ENCODE results near the gene ADAMTS17. TPM values are rescaled to one million over a fixed set of nuclear protein-coding genes. Genes with fewer than 3 reads are reported as not detected.

Gene ADAMTS17
- polyA plus RNA-seq, 5 donors = 1.9 to 4.1 (median 3.0) TPM

GRCh38 chr15:100277087-100277855, 64.5 kb downstream of the ADAMTS17 start:
- DNase-seq = no peak

GRCh38 chr15:100276506-100276905, 65.3 kb downstream of the ADAMTS17 start:
- DNase-seq = no peak

- no peak for DNase-seq
These were observed 66.1 kb downstream of the ADAMTS17 start for GRCh38 chr15:100275641-100276040.

- no peak for DNase-seq
These were observed 71.9 kb downstream of the ADAMTS17 start for GRCh38 chr15:100269831-100270230.

GRCh38 chr15:100266166-100266565, 75.6 kb downstream of the ADAMTS17 start:
- no peak for DNase-seq

- no peak for DNase-seq
These were observed 76.1 kb downstream of the ADAMTS17 start for GRCh38 chr15:100265641-100266035.

GRCh38 chr15:100264994-100265640, 76.7 kb downstream of the ADAMTS17 start:
- DNase-seq = no peak

- no peak for DNase-seq
These were observed 77.9 kb downstream of the ADAMTS17 start for GRCh38 chr15:100263721-100264455.

- no peak for DNase-seq
These were observed 78.7 kb downstream of the ADAMTS17 start for GRCh38 chr15:100263031-100263430.

- DNase-seq = no peak
These were observed 80.2 kb downstream of the ADAMTS17 start for GRCh38 chr15:100261302-100262240.

GRCh38 chr15:100259266-100259665, 82.5 kb downstream of the ADAMTS17 start:
- DNase-seq = no peak

GRCh38 chr15:100256970-100257650, 84.7 kb downstream of the ADAMTS17 start:
- no peak for DNase-seq

GRCh38 chr15:100256101-100256969, 85.4 kb downstream of the ADAMTS17 start:
- DNase-seq = no peak

GRCh38 chr15:100255644-100256043, 86.1 kb downstream of the ADAMTS17 start:
- DNase-seq = no peak

GRCh38 chr15:100254691-100255090, 87.1 kb downstream of the ADAMTS17 start:
- no peak for DNase-seq

- no peak for DNase-seq
These were observed 87.5 kb downstream of the ADAMTS17 start for GRCh38 chr15:100254285-100254684.

- no peak for DNase-seq
These were observed 88.1 kb downstream of the ADAMTS17 start for GRCh38 chr15:100253640-100254039.

- DNase-seq = no peak
These were observed 88.9 kb downstream of the ADAMTS17 start for GRCh38 chr15:100252779-100253417.

- DNase-seq = no peak
These were observed 89.4 kb downstream of the ADAMTS17 start for GRCh38 chr15:100252359-100252758.

All from right lung (tissue), 5 donors.